HCT116 (cell line): Measurements from ENCODE around the gene CABP2. TPM values are rescaled to one million over a fixed set of nuclear protein-coding genes. Genes with fewer than 3 reads are reported as not detected.

Source experiments
- ATAC-seq: fragments of 200-7000 bp; cut with Tn5 transposase; 2 replicates; pipeline ENCODE4 v1.9.1; 2020; ENCODE audit warnings: mild to moderate bottlenecking, moderate library complexity
- BruUV-seq: library from RNA; stranded (reverse); fragments of 400-500 nt; replicated peaks from 2 replicates; lab custom pipeline; 2021; lab: Mats Ljungman, UMichigan
- CTCF ChIA-PET: fragments of 300-600 bp; sonication (Branson Sonifier 250); formaldehyde crosslinking; loops from one replicate; lab custom pipeline; 2021; ENCODE audit warnings: antibody characterized with exemption; lab: Charles Lee
- POLR2A ChIA-PET: fragments of 300-600, 350-600 bp; sonication (Branson Sonifier 250); formaldehyde crosslinking; loops from one replicate; lab custom pipeline; 2021; ENCODE audit warnings: antibody characterized with exemption; lab: Charles Lee
- RAD21 ChIA-PET, 2 experiments: fragments of 300-600 bp; sonication (Branson Sonifier 250); formaldehyde crosslinking; loops; one replicate each; lab custom pipeline; 2023; ENCODE audit warnings: low total read pairs in 2 of 2; ENCODE audit not compliant: uncharacterized antibody in 2 of 2, unreplicated experiment in 2 of 2, low non-redundant PET in 1 of 2; lab: Charles Lee
- DNase-seq: peaks from one replicate; pipeline ENCODE4 v3.0.0-alpha.2; 2010; ENCODE audit warnings: low read depth, low spot score
- H2AFZ ChIP-seq: fragments of 200-600 bp; shearing (Covaris generic), sonication (generic); 2 replicates; pipeline ENCODE4 v1.6.1; 2017; ENCODE audit warnings: low read depth, mixed run types, mixed read lengths, antibody characterized with exemption, low read length; ENCODE audit not compliant: poor library complexity, severe bottlenecking
- H3K27ac ChIP-seq: 2 replicates; pipeline ENCODE4 v1.5.1; 2012; ENCODE audit warnings: low read depth, low read length
- H3K27me3 ChIP-seq: fragments of 200-600 bp; sonication (generic); 2 replicates; pipeline ENCODE4 v1.6.1; 2016; ENCODE audit warnings: mixed run types, low read length, mixed read lengths; ENCODE audit not compliant: insufficient read depth
- H3K36me3 ChIP-seq, 2 experiments: fragments of 200-500 bp in 1 of 2; fragments of 200-600 bp in 1 of 2; sonication (Bioruptor generic) in 1 of 2; sonication (generic) in 1 of 2; 2 replicates each; pipeline versions ENCODE4 v1.5.1 to v1.6.1; 2014 to 2016; ENCODE audit warnings: low read length in 2 of 2, inconsistent platforms in 1 of 2, mixed read lengths in 1 of 2, mixed run types in 1 of 2; ENCODE audit not compliant: insufficient read depth in 2 of 2, control insufficient read depth in 1 of 2
- H3K4me1 ChIP-seq, 2 experiments: fragments of 200-600 bp in 1 of 2; sonication (generic) in 1 of 2; 2 replicates each; pipeline versions ENCODE4 v1.5.1 to v1.6.1; 2012 to 2017; ENCODE audit warnings: low read length in 2 of 2, inconsistent platforms in 1 of 2, mild to moderate bottlenecking in 1 of 2, mixed read lengths in 1 of 2, mixed run types in 1 of 2, moderate library complexity in 1 of 2; ENCODE audit not compliant: insufficient read depth in 2 of 2, control insufficient read depth in 1 of 2
- H3K4me2 ChIP-seq: fragments of 200-600 bp; sonication (generic); 2 replicates; pipeline ENCODE4 v1.6.1; 2017; ENCODE audit warnings: mixed run types, low read length, mixed read lengths
- H3K4me3 ChIP-seq, 2 experiments: fragments of 200-600 bp in 1 of 2; sonication (generic) in 1 of 2; replicated peaks in 1 of 2; 2 replicates each; pipeline ENCODE4 v1.5.1; 2011 to 2016; ENCODE audit warnings: low read length in 2 of 2, control low read depth in 1 of 2, low read depth in 1 of 2, mild to moderate bottlenecking in 1 of 2, mixed read lengths in 1 of 2, mixed run types in 1 of 2
- H3K79me2 ChIP-seq: fragments of 200-600 bp; sonication (generic); 2 replicates; pipeline ENCODE4 v1.6.1; 2017; ENCODE audit warnings: mild to moderate bottlenecking, mixed run types, low read length, moderate library complexity, mixed read lengths; ENCODE audit not compliant: insufficient read depth
- H3K9ac ChIP-seq: fragments of 200-600 bp; sonication (generic); 2 replicates; pipeline ENCODE4 v1.6.1; 2016; ENCODE audit warnings: low read length, mixed read lengths
- H3K9me2 ChIP-seq: fragments of 200-600 bp; sonication (generic), shearing (Covaris generic); 2 replicates; pipeline ENCODE4 v1.6.1; 2017; ENCODE audit warnings: mixed run types, mild to moderate bottlenecking, moderate library complexity; ENCODE audit not compliant: insufficient read depth
- H3K9me3 ChIP-seq, 2 experiments: fragments of 200-500 bp in 1 of 2; fragments of 200-600 bp in 1 of 2; sonication (Bioruptor generic) in 1 of 2; sonication (generic) in 1 of 2; 2 replicates each; pipeline ENCODE4 v1.6.1; 2014 to 2017; ENCODE audit warnings: low read length in 2 of 2, mixed read lengths in 2 of 2, inconsistent platforms in 1 of 2, low read depth in 1 of 2, mild to moderate bottlenecking in 1 of 2, mixed run types in 1 of 2, moderate library complexity in 1 of 2; ENCODE audit not compliant: control insufficient read depth in 1 of 2, insufficient read depth in 1 of 2
- H4K20me1 ChIP-seq: fragments of 200-600 bp; sonication (generic), shearing (Covaris generic); 2 replicates; pipeline ENCODE4 v1.6.1; 2017; ENCODE audit warnings: mixed run types, mild to moderate bottlenecking, moderate library complexity; ENCODE audit not compliant: insufficient read depth
- ATF3 ChIP-seq: IDR thresholded peaks from 2 replicates; pipeline ENCODE4 v1.6.1; 2012
- CEBPB ChIP-seq: IDR thresholded peaks from 2 replicates; pipeline ENCODE4 v1.6.1; 2012; ENCODE audit warnings: low read depth
- CTCF ChIP-seq, 3 experiments: fragments of 200-600 bp in 1 of 3; sonication (generic) in 1 of 3; IDR thresholded peaks in 2 of 3; conservative IDR thresholded peaks in 1 of 3; 2 replicates each; pipeline ENCODE4 v1.5.1; 2012 to 2017; ENCODE audit warnings: low read depth in 2 of 3, low read length in 2 of 3, antibody characterized with exemption in 1 of 3, borderline replicate concordance in 1 of 3, control low read depth in 1 of 3, mild to moderate bottlenecking in 1 of 3, mixed read lengths in 1 of 3, mixed run types in 1 of 3, moderate library complexity in 1 of 3; ENCODE audit not compliant: insufficient read depth in 1 of 3
- ELF1 ChIP-seq: IDR thresholded peaks from 2 replicates; pipeline ENCODE4 v1.6.1; 2012; ENCODE audit warnings: low read depth, borderline replicate concordance
- REST ChIP-seq: IDR thresholded peaks from 2 replicates; pipeline ENCODE4 v1.6.1; 2012; ENCODE audit warnings: low read depth
- TCF7L2 ChIP-seq: IDR thresholded peaks from 2 replicates; pipeline ENCODE4 v1.7.0; 2011; ENCODE audit warnings: borderline replicate concordance, inconsistent platforms; ENCODE audit not compliant: insufficient read depth, insufficient read length; ENCODE audit errors: extremely low read depth
- intact Hi-C: fragments of 100-400 bp; cut with micrococcal nuclease; formaldehyde crosslinking; loops from 2 replicates; pipeline ENCODE4 v1.10.0; 2022
- total RNA-seq: library from RNA; stranded (reverse); gene quantifications from one replicate; pipeline ENCODE4 v1.2.1, GENCODE V29; 2021; ENCODE audit not compliant: unreplicated experiment

Gene CABP2
- total RNA-seq, 1 experiment from 2014 or later = not detected

GRCh38 chr11:67541198-67541597, 18.0 kb upstream of the CABP2 start:
- no TSS peak for BruUV-seq
- no peak overlapping the region for H3K27ac ChIP-seq
- H3K9me3 ChIP-seq = no peaks in the 10 kb centered on the region
- intact Hi-C loops = no loop called here
- CTCF ChIA-PET = no interaction called here
- DNase-seq = no peak
- no peak overlapping the region for H2AFZ ChIP-seq
- no peak overlapping the region for H3K9ac ChIP-seq
- no peaks in the 10 kb centered on the region for H3K9me2 ChIP-seq
- POLR2A ChIA-PET = no interaction called here
- no peaks in the 10 kb centered on the region for H4K20me1 ChIP-seq
- no peaks in the 10 kb centered on the region for H3K79me2 ChIP-seq
- no peaks in the 10 kb centered on the region for H3K27me3 ChIP-seq
- no peak overlapping the region for H3K4me3 ChIP-seq
- RAD21 ChIA-PET = no interaction called here
- no peaks in the 10 kb centered on the region for H3K4me1 ChIP-seq
- peak; percentile 51; the same call in 1 of the 2 replicates for ATAC-seq
- no peak for TF ChIP-seq ELF1
- TF ChIP-seq REST = no peak
- TF ChIP-seq TCF7L2 = no peak
- no peak for TF ChIP-seq CEBPB
- peak in 2 of 3 experiments; percentile 6 to 20; a peak in 2 of 6 replicates for TF ChIP-seq CTCF (IDR thresholded peaks at IDR 0.05 in 2 of 3, conservative IDR thresholded peaks at IDR 0.05 in 1 of 3; ENCODE audit: borderline replicate concordance in 1 of 3, insufficient read depth in 1 of 3, low read depth in 2 of 3, low read length in 2 of 3)
- TF ChIP-seq ATF3 = no peak
- no peak overlapping the region for H3K4me2 ChIP-seq
- H3K36me3 ChIP-seq = no peaks in the 10 kb centered on the region
